HAP-1 (cell line): ENCODE data around the gene KREMEN2.
"Not testable (repeated sequence)": the region's sequence is repeated elsewhere in the genome, so short reads cannot be mapped to it uniquely, and the experiment has no call there.

Experiments
- DNase-seq, 2 experiments: peaks; one replicate each; pipeline ENCODE4 v3.0.0-alpha.2; 2016 to 2020; ENCODE audit warnings: low spot score in 2 of 2
- H3K27me3 ChIP-seq: fragments of 250-450 bp; sonication (Bioruptor Pico); 2 replicates; pipeline ENCODE4 v1.5.1; 2020; ENCODE audit warnings: low read depth, mild to moderate bottlenecking, moderate library complexity
- H3K36me3 ChIP-seq: fragments of 250-450 bp; sonication (Bioruptor Pico); replicated peaks from 2 replicates; pipeline ENCODE4 v1.5.1; 2020; ENCODE audit warnings: mild to moderate bottlenecking
- H3K4me1 ChIP-seq: fragments of 250-450 bp; sonication (Bioruptor Pico); 2 replicates; pipeline ENCODE4 v1.5.1; 2020; ENCODE audit warnings: mild to moderate bottlenecking
- H3K4me3 ChIP-seq: fragments of 250-450 bp; sonication (Bioruptor Pico); 2 replicates; pipeline ENCODE4 v1.5.1; 2020; ENCODE audit warnings: mild to moderate bottlenecking, moderate library complexity
- H3K9me3 ChIP-seq: fragments of 250-450 bp; sonication (Bioruptor Pico); 2 replicates; pipeline ENCODE4 v1.5.1; 2020; ENCODE audit warnings: mild to moderate bottlenecking, moderate library complexity
- in situ Hi-C: fragments of 300-500 bp; cut with MboI; formaldehyde crosslinking; loops from 3 replicates; pipeline ENCODE4 v1.14.3; 2020; ENCODE audit warnings: low sequenced_read_pairs, inconsistent platforms, mixed read lengths

KREMEN2 gene

DNA sequence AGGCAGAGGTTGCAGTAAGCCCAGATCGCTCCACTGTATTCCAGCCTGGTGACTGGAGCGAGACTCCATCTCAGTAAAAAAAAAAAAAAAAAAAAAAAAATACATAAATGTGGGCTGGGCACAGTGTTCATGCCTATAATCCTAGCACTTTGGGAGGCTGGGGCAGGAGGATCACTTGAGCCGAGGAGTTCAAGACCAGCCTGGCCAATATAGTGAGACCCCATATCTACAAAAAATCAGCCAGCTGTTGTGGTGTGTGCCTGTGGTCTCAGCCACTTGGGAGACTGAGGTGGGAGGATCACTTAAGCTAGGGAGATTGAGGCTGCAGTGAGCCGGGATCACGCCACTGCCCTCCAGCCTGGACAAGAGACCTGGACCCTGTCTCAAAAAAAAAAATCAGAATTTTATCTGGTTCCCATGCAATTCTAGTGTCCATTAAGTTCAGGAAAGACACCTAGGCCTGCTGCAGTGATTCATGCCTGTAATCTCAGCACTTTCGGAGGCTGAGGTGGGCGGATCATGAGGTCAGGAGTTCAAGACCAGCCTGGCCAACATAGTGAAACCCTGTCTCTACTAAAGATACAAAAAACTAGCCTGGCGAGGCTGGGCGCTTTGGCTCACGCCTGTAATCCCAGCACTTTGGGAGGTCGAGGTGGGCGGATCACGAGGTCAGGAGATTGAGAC lies 32.7 kb upstream of the KREMEN2 start:
- DNase-seq, in situ Hi-C loops, H3K9me3 ChIP-seq, H3K27me3 ChIP-seq, H3K4me1 ChIP-seq, H3K4me3 ChIP-seq, H3K36me3 ChIP-seq: not testable (repeated sequence)

DNA sequence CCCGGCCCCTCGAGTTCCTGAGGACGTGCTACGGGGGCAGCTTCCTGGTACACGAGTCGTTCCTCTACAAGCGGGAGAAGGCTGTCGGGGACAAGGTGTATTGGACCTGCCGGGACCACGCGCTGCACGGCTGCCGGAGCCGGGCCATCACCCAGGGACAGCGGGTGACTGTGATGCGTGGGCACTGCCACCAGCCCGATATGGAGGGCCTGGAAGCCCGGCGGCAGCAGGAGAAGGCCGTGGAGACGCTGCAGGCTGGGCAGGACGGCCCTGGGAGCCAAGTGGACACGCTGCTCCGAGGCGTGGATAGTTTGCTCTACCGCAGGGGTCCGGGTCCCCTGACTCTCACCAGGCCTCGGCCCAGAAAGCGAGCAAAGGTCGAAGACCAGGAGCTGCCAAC lies 30.9 kb upstream of the KREMEN2 start:
- no peak for DNase-seq
- no peak overlapping the region for H3K4me3 ChIP-seq
- H3K9me3 ChIP-seq = no peaks in the 10 kb centered on the region
- no peaks in the 10 kb centered on the region for H3K4me1 ChIP-seq
- no peaks in the 10 kb centered on the region for H3K27me3 ChIP-seq
- H3K36me3 ChIP-seq = peaks cover 9% of the 10 kb centered on the region
- in situ Hi-C loops = no loop called here

DNA sequence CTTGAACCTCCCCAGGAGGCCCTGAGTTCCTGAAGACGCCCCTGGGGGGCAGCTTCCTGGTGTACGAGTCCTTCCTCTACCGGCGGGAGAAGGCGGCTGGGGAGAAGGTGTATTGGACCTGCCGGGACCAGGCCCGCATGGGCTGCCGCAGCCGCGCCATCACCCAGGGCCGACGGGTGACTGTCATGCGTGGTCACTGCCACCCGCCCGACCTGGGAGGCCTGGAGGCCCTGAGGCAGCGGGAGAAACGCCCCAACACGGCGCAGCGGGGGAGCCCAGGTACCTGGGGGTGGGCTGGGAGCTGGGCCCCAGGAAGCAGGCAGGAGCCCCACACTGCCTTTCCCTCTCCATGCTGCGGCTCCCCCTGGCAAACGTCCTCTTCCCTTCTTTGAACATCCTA lies 30.4 kb upstream of the KREMEN2 start:
- Histone ChIP-seq H3K36me3 (peaks cover 11% of the 10 kb centered on the region), H3K4me1 (no peaks in the 10 kb centered on the region), H3K27me3 (no peaks in the 10 kb centered on the region), H3K9me3 (no peaks in the 10 kb centered on the region), H3K4me3 (no peak overlapping the region)
- in situ Hi-C loops = no loop called here
- DNase-seq = no peak

DNA sequence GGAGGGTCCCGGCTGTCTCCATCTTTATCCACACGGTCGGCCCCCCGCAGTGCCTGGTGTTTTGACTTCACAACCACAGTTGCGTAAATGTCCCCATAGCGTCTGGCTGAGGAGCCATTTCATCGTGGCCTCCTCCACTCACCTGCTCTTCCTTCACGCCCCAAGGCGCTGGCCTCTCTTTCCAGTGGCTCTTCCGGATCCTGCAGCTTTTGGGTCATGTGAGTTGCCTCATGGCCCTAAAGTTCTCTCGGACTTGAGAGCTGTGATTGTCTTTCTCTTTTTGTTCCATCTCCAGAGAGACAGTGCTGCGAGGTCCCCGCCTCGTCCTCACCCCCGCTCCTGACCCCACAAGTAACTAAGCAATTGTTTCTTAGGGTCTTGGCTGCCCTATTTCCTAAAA lies 29.6 kb upstream of the KREMEN2 start:
- no peak overlapping the region for H3K4me3 ChIP-seq
- no peak for DNase-seq
- H3K9me3 ChIP-seq = no peaks in the 10 kb centered on the region
- in situ Hi-C loops = no loop called here
- H3K27me3 ChIP-seq = no peaks in the 10 kb centered on the region
- H3K4me1 ChIP-seq = no peaks in the 10 kb centered on the region
- H3K36me3 ChIP-seq = peaks cover 16% of the 10 kb centered on the region

DNA sequence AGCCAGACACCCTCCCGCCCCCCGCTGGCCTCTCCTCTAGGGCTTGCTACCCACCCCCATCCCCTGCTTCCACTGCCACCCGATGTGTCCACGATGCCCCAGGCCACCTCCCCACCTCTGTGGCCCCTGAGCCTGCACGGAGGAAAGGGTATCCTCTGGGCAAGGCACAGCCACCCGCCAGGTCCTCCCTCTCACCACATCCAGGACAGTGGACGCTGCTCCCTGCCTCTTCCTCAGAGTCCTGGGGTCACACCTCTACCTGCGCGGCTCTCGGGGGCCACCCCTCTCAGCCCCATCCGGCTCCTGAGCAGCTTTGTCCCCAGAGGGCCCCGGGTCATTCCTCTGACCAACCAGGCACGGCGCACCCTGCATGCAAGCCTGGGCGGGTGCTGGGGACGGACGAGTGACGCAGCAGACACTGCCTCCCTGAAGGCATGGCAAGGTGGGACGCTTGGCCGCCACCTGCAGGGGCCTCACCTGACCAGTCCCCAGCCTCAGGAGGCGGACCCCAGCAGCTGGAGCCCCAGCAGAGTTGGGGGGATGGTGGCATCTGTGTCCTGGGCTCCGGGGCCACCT lies 27.6 kb upstream of the KREMEN2 start:
- H3K9me3 ChIP-seq = no peaks in the 10 kb centered on the region
- no peaks in the 10 kb centered on the region for H3K27me3 ChIP-seq
- DNase-seq = no peak
- in situ Hi-C loops = no loop called here
- no peak overlapping the region for H3K4me3 ChIP-seq
- H3K4me1 ChIP-seq = no peaks in the 10 kb centered on the region
- peaks cover 26% of the 10 kb centered on the region for H3K36me3 ChIP-seq

DNA sequence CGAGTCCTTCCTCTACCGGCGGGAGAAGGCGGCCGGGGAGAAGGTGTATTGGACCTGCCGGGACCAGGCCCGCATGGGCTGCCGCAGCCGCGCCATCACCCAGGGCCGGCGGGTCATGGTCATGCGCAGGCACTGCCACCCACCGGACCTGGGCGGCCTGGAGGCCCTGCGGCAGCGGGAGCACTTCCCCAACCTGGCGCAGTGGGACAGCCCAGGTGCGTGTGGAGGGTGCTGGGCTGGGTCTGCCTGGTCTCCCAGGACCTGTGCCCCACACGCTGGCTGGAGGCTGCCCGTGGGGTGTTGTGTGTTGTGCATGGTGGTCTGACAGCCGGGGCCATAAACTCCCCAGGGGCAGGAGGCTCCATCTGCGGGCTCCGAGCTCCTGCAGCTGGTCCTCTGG lies 26.9 kb upstream of the KREMEN2 start:
- Histone ChIP-seq H3K9me3 (no peaks in the 10 kb centered on the region), H3K27me3 (no peaks in the 10 kb centered on the region), H3K4me3 (no peak overlapping the region), H3K4me1 (no peaks in the 10 kb centered on the region), H3K36me3 (peaks cover 26% of the 10 kb centered on the region)
- DNase-seq = no peak
- in situ Hi-C loops = no loop called here

DNA sequence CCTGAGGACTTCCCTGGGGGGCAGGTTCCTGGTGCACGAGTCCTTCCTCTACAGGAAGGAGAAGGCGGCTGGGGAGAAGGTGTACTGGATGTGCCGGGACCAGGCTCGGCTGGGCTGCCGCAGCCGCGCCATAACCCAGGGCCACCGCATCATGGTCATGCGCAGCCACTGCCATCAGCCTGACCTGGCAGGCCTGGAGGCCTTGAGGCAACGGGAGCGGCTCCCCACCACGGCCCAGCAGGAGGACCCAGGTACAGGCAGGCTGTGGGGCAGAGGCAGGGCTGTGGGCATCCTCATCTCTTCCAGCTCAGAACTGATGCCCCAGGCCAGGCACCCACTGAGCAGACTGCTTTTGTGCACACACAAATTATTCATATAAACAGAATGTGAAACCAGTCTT lies 25.9 kb upstream of the KREMEN2 start:
- Histone ChIP-seq H3K36me3 (peaks cover 26% of the 10 kb centered on the region), H3K27me3 (no peaks in the 10 kb centered on the region), H3K4me1 (no peaks in the 10 kb centered on the region), H3K9me3 (no peaks in the 10 kb centered on the region), H3K4me3 (no peak overlapping the region)
- DNase-seq = no peak
- in situ Hi-C loops = no loop called here

DNA sequence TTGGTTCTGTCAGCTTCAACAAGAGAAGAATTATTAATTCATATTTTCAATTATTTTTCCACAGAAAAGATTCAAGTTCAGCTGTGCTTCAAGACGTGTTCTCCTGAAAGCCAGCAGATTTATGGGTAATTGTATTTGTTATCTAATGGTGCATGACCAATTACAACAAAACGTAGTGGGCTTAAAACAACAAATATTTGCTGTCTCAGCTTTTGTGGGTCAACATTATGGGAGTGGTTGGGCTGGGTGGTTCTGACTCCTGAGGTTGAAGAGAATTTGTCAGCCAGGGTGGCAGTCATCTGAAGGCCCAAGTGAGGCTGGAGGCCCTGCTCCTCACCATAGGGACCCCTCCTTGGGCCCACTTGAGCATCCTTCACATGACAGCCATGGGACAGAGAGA lies 24.1 kb upstream of the KREMEN2 start:
- Histone ChIP-seq H3K36me3 (peaks cover 22% of the 10 kb centered on the region), H3K4me3 (no peak overlapping the region), H3K9me3 (no peaks in the 10 kb centered on the region), H3K27me3 (no peaks in the 10 kb centered on the region), H3K4me1 (no peaks in the 10 kb centered on the region)
- no peak for DNase-seq
- in situ Hi-C loops = no loop called here

DNA sequence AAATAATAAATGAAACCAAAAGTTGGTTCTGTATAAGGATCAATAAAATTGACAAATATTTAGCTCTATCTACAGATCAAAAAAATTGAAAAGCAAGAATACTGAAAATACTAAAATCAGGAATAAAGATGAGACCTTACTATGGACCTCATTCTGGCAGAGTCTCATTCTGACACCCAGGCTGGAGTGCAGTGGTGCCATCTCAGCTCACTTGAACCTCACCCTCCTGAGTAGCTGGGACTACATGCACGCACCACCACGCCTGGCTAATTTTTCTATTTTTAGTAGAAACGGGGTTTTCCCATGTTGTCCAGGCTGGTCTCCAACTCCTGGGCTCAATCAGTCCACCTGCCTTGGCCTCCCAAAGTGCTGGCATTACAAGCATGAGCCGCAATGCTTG lies 22.0 kb upstream of the KREMEN2 start:
- in situ Hi-C loops = no loop called here
- peaks cover 19% of the 10 kb centered on the region for H3K36me3 ChIP-seq

DNA sequence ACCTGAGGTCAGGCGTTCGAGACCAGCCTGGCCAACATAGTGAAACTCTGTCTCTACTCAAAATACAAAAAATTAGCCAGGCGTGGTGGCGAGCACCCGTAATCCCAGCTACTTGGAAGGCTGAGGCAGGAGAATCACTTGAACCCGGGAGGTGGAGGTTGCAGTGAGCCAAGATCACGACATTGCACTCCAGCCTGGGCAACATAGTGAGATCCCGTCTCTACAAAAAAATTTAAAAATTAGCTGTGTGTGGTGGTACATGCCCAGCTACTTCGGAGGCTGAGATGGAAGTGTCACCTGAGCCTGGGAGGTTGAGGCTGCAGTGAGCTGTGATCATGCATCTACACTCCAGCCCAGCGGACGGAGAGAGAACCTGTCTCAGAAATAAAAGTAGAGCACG lies 20.4 kb upstream of the KREMEN2 start:
- peaks cover 15% of the 10 kb centered on the region for H3K36me3 ChIP-seq
- DNase-seq, H3K4me3 ChIP-seq, H3K4me1 ChIP-seq, in situ Hi-C loops, H3K9me3 ChIP-seq, H3K27me3 ChIP-seq: not testable (repeated sequence)

More for the DNA sequence above, 22.0 kb upstream of the KREMEN2 start:
- Histone ChIP-seq H3K4me3 (no peak overlapping the region), H3K4me1 (no peaks in the 10 kb centered on the region), H3K27me3 (no peaks in the 10 kb centered on the region), H3K9me3 (no peaks in the 10 kb centered on the region)
- no peak for DNase-seq

DNA sequence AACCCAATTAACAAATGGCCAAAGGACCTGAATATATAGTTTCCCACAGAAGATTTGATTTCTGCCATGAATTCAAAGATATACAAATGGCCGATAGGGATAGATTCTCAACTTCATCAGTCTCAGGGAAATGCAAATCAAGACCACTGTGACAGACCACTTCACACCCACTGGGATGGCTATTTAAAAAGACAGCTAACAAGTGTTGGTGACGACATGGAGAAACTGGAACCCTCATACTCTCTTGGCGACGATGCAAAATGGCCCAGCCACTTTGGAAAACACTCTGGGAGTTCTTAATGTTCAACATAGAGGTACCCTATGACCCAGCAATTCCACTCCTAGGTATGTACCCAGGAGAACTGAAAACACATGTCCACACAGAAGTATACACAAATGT lies 17.4 kb upstream of the KREMEN2 start:
- Histone ChIP-seq H3K4me1 (no peaks in the 10 kb centered on the region), H3K27me3 (no peaks in the 10 kb centered on the region), H3K9me3 (no peaks in the 10 kb centered on the region), H3K4me3 (no peak overlapping the region), H3K36me3 (no peaks in the 10 kb centered on the region; the same call in 1 of the 2 replicates)
- in situ Hi-C loops = no loop called here
- no peak for DNase-seq

DNA sequence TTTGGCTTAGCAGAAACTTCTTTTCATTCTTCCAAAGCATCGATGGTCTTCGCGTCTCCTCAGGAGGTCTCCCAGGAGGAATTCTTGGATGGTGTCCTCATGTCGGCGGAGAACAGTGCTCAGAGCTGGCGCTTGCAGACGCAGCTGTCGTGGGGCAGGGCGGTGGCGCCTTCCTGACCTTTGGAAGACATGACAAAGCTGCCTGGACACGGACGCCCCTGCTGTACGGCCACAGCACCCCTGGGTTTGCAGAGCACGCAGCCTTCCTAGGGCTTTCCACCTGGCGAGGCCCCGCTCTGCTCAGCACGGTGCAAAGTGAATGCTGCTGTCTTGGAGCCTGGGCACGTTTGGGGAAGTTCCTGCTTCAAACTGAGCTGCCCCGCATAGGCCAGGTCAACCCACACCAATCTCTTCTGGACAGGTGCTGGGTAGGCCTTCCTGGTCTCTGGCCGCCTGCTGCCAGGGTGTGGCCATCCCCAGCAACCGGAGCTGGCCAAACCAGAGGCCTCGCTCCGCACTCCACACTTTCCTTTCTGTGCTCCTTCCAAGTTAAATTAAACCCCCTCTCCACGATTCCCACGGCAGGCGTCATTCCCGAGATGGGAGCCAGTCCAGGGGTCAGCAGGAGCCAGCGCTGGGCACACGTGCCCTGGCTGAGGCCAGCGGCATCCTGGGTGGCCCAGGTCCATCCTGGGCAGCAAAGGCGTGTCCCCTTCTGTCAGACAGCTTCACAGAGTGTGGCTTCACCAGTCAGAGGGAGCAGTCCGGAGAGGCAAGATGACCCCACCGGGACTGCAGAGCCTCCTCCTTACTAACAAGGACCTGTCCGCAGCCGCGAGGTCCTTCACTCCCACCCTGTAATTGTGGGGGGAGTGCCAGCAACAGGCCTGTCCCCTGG lies 15.0 kb upstream of the KREMEN2 start:
- in situ Hi-C loops = no loop called here
- H3K27me3 ChIP-seq = no peaks in the 10 kb centered on the region
- H3K36me3 ChIP-seq = no peaks in the 10 kb centered on the region
- H3K4me1 ChIP-seq = no peaks in the 10 kb centered on the region
- no peak overlapping the region for H3K4me3 ChIP-seq
- DNase-seq = no peak
- no peaks in the 10 kb centered on the region for H3K9me3 ChIP-seq

DNA sequence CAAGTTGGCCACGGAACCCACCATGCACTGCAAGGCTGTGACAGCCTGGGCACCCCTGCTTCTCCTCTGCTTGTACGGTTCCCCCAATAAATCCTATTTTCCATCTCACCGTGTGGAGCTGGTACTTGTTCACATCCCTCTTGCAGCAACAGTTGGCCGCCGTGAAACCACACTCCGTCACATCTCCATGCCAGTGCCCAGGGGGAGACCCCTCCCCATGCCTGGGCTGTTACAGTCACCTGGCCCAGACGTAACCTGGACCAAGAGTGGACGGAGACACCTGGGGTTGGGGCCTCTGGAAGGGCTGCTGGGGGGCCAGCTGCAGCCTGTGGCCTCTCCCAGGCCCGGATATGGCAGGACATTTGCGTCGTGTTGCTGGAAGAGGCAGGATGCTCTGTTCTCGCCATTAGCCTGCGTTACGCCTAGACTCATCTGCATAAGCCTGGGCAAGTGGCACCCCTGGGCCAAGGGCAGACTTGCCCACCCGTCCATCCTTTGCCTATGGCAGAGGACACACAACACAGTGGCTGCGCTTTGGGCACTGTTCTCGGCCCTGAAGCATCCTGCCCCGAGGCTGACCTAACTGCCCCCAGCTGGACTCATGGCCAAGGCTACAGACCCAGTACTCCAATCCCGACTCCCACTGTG lies 14.2 kb upstream of the KREMEN2 start:
- no peaks in the 10 kb centered on the region for H3K36me3 ChIP-seq
- no peak for DNase-seq
- in situ Hi-C loops = no loop called here

DNA sequence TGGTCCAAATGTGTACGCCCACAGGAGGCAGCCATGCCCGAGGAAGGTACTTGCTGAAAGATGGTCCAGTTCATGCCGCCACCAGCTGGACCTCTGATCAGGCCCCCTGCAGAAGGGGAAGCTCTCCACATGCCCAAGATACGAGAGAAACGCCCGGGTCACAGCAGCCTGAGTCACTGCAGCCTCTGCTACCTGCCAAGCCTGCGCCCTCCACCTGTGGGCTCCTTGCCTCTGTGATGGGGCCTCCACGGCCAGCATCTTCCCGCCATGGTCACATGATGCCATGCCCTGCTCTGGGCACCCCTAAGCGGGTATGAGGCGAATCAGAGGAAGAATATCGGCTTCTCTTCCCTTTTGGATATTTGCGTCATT lies 13.7 kb upstream of the KREMEN2 start:
- Histone ChIP-seq H3K27me3 (no peaks in the 10 kb centered on the region), H3K36me3 (no peaks in the 10 kb centered on the region), H3K4me3 (no peak overlapping the region), H3K4me1 (no peaks in the 10 kb centered on the region), H3K9me3 (no peaks in the 10 kb centered on the region)
- in situ Hi-C loops = no loop called here
- DNase-seq = no peak

More for the DNA sequence above, 14.2 kb upstream of the KREMEN2 start:
- Histone ChIP-seq H3K27me3 (no peaks in the 10 kb centered on the region), H3K4me1 (no peaks in the 10 kb centered on the region), H3K9me3 (no peaks in the 10 kb centered on the region), H3K4me3 (no peak overlapping the region)
